Caki2 (cell line): ENCODE results near the gene RNLS. TPM values are rescaled to one million over a fixed set of nuclear protein-coding genes. Genes with fewer than 3 reads are reported as not detected.

ENCODE experiments used
- total RNA-seq: library from RNA; depleted of rRNA; stranded (reverse); fragments of >200 nt; shearing (Covaris generic); gene quantifications from 2 replicates; pipeline ENCODE4 v1.2.3, GENCODE V29; 2014; ENCODE audit warnings: low replicate concordance; rRNA removed

RNLS gene
- total RNA-seq, 1 experiment from 2014 or later: 19.1 TPM

Other genes starting within 250 kb of the RNLS start
- not detected in 2 replicates for gene LIPJ, start 3.4 kb upstream of the RNLS start, total RNA-seq
- gene LIPF, start 81.1 kb upstream of the RNLS start, total RNA-seq: not detected in 2 replicates
- gene LIPK, start 122.9 kb upstream of the RNLS start, total RNA-seq: not detected in 2 replicates
- not detected in 2 replicates for gene LIPN, start 176.7 kb upstream of the RNLS start, total RNA-seq
- gene LIPM, start 219.4 kb upstream of the RNLS start, total RNA-seq: not detected in 2 replicates